Measurements from ENCODE around the gene EHMT1.

DNA sequence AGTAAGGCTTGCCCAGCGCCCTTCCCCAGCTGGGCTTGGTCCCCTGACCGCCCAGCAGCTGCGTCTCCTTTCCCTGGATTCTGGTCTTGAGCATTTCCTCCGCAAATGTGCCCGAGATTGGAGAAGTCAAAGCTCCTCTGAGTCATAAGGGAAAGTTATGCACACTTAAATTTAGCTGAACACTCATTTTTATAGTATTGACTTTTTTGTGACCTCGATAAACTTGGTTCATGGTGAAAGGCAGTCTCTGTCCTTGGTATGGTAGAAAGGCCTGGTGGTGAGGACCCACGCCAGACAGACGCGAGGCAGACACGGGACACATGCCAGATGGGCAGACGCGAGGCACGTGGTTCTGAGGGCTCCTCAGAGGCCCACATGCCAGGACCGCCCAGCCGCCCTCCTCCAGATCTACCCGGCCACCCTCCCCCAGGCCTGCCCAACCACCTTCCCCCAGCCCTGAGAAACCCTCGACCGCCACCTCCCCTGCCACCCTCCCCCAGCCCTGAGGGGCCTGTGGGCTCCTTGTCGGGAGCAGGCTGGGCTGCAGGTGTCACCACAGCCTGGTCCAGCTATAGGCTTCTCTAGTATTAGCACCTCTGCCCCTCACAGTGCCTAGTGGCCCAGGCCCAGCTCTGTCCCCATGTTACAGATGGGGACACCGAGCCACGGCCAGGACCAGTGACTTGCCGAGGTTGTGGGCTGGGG lies 197.9 kb downstream of the EHMT1 start:
- TF ChIP-seq CTCF (IDR thresholded peaks at IDR 0.05), result no peak
- no peak for TF ChIP-seq TCF7L2 (IDR thresholded peaks at IDR 0.05; ENCODE audit: low read depth, low read length)

Measured in Panc1 (cell line).